ENCODE measurements around the gene HNF1B.

HNF1B gene

DNA sequence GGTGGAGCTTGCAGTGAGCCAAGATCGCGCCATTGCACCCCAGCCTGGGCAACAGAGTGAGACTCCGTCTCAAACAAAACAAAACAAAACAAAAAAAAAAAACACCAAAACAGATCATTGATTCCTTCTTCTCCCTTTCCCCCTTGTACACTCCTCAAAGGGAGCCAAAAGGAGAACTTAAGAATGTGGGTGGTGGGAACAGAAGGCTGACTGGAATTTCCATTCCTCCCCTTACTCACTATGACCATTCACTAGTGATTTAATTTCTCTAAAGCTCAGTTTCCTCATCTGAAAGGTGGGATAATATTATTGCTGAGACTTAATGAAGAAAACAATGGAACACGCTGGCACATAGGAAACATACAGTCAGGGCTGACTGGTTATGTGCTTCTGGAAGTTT is 17.1 kb upstream of the HNF1B start:
- no peak for DNase-seq (ENCODE audit: low read depth in 2 of 2)

DNA sequence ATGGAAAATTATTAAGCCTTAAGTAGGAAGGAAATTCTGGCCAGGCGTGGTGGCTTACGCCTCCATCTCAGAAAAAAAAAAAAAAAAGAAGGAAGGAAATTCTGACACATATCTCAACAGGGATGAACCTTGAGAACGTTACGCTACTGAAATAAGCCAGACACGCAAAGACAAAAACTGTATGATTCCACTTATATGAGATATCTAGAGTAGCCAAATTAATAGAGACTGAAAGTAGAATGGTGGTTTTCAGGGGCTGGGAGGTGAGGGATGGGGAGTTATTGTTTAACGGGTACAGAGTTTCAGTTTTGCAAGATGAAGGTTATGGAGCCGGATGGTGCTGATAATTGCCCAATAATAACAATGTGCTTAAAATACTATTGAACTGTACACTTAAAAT is 16.2 kb upstream of the HNF1B start:
- DNase-seq (ENCODE audit: low read depth in 2 of 2) = no peak

DNA sequence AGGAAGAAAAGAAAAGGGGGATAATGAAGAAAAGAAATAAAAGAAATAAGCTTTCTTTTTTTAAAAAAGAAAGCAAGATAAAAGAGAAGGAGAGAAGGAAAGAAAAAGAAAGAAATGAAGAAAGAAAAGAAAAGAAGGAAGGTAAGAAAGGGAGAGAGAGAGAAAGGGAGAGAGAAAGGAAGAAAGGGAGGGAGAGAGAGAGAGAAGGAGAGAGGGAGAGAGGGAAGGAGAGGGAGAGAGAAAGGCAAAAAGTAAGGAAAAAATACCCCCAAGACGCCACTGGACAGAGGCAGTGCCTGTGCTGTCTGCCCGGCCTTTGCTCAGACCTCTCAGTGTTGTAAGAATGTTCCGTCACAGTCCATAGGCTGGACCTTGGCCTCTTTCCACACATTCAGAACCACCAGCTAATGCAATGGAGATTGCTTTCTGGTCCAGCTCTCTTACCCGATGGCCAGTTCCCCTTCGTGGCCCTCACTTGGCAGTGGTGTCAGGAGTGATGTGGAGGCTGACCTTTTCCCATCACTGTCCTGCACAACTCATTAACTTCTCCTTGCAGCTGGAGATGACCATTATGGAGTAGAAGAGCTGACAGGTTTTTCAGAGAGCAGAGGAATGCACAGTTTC is 14.3 kb upstream of the HNF1B start:
- no peak for DNase-seq (ENCODE audit: low read depth in 2 of 2)

- no peak for DNase-seq (ENCODE audit: low read depth in 2 of 2)
Observed at GRCh38 chr17:37756051-37756450, 11.2 kb upstream of the HNF1B start.

- DNase-seq (ENCODE audit: low read depth in 2 of 2) = no peak
Observed at GRCh38 chr17:37755455-37755854, 10.6 kb upstream of the HNF1B start.

GRCh38 chr17:37754363-37754762 is 9.5 kb upstream of the HNF1B start:
- no peak for DNase-seq (ENCODE audit: low read depth in 2 of 2)

- DNase-seq (ENCODE audit: low read depth in 2 of 2) = no peak
Observed at GRCh38 chr17:37752482-37752881, 7.6 kb upstream of the HNF1B start.

DNA sequence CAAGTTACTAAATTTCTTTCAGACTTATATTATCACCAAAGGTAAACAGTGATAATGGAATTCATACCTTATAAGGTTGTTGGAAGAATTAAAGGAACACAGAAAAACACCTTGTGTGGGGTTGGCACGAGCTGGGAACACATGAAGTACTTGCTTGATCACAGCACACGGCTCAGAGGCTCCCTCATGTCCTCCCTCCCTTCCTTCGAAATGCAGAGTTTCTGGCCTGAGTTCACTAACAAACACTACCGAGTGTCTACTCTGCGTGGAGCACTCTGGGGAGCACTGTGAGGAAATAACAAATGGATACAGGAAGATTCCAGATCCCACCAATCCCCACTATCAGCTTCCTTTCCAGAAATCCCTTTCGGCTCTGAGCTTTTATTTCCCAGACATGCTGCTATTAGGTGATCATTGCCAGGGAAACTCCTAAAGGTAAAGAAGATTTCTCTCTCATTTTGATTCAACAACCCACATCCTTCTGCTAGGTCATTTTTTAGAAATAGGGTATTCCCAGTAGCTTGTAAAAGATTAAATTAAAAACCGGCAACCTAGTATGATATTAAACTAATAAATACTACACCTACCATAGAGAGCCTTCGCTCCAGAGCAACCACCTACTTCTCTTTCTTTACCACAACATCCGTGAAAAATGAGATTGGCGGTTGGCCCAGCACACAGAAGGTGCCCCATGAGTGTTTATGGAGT is 6.1 kb upstream of the HNF1B start:
- DNase-seq (ENCODE audit: low read depth in 2 of 2) = no peak

DNA sequence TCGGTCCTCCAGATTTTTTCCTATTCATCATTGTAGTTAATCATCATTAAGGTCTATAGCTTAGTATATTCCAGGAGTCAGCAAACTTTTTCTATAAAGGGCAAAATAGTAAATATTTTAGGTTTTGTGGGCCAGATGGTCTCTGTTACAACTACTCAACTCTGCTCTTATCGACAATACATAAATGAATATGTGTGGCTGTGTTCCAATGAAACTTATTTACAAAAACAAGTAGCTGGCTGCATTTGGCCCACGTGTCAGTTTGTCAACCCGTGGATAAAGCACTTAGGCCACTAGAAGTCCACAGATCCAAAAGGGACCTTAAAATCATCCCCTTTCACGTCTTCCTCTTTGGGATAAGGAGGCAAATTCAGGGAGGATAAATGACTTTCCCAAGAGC is 5.4 kb upstream of the HNF1B start:
- no peak for DNase-seq (ENCODE audit: low read depth in 2 of 2)

- DNase-seq (ENCODE audit: low read depth in 2 of 2) = no peak
Observed at GRCh38 chr17:37747222-37747621, 2.4 kb upstream of the HNF1B start.

- DNase-seq (ENCODE audit: low read depth in 2 of 2) = no peak
Observed at GRCh38 chr17:37746617-37747016, 1.8 kb upstream of the HNF1B start.

DNA sequence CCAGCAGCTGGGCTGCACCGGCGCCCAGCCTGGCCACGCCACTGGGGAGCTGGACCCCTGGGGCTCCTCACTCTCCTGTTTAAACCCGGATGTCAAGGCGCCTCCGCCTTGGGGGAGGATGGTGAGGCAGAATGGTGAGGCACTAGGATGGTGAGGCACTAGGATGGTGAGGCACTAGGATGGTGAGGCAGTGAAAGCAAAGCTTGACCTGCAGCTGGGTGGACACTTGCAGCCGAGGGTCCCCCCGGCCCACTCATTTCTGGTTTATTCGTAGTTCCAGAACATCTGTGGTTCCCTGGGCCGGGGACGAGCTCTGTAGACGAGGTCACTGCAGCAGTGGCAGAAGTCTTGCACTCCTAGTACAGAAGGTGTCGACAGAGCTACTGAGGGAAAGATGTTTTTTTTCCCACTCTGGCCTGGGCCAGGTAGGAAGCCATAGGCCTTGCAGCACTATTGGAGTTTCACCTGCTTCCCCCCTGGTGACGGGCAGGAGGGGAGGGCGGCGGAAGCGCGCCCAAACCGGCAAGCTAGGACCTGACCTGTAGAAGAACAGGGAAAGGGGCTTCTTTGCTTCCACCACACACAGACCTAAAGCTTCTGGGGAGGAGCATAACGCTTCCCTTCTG is 1.1 kb upstream of the HNF1B start:
- DNase-seq (ENCODE audit: low read depth in 2 of 2) = no peak

DNA sequence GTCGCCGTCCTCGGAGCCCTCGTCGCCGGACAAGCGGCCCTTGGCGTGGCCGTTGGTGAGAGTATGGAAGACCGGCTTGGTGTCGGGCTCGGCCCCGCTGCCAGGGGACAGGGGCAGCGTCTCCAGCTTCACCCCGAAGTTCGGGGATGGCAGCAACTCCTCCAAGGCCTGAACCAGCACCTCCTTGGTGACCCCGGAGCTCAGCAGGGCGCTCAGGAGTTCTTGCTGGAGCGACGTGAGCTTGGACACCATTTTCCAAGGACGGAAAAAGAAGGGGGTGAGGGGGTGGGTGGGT is 279 bp downstream of the HNF1B start:
- DNase-seq (ENCODE audit: low read depth in 2 of 2) = no peak

- no peak for DNase-seq (ENCODE audit: low read depth in 2 of 2)
Observed at GRCh38 chr17:37743875-37744632, 805 bp downstream of the HNF1B start.

- DNase-seq (ENCODE audit: low read depth in 2 of 2) = no peak
Observed at GRCh38 chr17:37743612-37743874, 1.3 kb downstream of the HNF1B start.

DNA sequence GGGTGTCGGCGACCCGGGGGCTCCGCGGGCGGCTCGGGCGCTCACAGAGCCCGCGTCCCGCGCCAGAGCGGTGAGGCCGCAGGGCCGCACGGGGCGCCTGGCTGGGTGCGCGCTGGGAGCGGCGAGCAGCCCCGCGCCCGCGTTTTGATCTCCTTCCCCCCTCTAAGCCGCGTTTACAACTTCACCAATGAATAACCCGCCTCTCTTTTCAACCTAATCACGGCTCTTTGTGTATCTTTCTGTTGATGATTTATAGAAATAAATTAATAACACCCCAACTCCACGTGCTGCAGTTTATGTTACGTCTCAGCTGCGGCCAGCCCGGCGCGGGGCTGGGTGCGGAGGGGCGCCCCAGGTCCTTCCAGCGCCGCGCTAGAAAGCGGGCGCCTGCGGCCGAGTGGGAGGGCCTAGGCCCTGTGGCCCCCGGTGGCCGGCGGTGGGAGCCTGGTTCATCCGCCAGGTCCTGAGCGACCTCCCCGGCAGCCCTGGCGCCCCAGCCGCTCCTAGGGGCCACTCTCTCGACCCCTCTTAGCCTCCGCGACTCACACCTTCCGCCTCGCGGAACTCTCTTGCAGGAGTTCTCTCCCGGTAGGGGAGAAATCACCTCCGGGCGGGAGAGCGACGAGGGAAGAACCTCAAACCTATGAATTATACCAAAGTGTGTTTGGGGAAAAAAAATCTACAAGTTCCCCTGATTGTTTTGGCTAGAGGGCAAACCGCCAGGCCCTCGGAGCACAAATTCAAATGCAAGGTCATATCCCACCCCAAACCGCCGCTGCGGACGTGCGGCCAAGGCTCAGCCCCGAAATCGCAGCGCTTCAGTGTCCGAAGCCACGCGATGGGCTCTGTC is 1.9 kb downstream of the HNF1B start:
- DNase-seq (ENCODE audit: low read depth in 2 of 2) = no peak

DNA sequence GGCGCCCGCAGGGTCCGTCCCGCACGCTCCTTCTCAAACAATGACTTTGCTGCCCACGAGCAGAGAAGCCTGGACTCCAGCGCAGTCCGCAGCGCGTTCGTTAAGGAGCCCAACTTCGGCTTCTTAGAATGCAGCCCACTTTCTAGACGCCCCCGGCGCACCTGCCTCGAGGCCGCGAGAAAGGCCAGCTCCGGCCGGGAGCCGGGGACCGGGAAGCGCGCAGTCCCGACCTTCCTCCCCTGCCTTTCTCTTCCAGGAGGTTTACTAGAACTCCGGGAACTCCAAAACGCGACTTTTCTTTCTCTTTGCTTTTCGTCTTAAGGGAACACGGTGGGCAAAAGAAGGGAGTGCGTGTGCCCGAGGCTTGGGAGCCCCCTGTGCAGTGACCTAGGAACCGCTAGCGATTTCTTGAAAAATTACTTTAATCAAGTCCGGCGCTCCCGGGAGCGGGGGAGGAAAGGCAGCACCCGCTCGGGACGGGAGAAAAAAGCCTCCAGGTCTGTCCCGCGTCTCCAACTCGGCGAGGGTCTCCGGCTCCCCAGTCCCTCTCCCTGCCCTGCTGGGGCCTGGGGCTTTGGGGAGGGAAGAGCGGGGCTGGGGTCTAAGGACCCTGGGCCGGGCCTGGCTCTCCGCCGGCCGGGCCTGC is 2.6 kb downstream of the HNF1B start:
- no peak for DNase-seq (ENCODE audit: low read depth in 2 of 2)

- no peak for DNase-seq (ENCODE audit: low read depth in 2 of 2)
Observed at GRCh38 chr17:37741341-37742115, 3.3 kb downstream of the HNF1B start.

GRCh38 chr17:37740915-37741314 is 3.9 kb downstream of the HNF1B start:
- no peak for DNase-seq (ENCODE audit: low read depth in 2 of 2)

DNA sequence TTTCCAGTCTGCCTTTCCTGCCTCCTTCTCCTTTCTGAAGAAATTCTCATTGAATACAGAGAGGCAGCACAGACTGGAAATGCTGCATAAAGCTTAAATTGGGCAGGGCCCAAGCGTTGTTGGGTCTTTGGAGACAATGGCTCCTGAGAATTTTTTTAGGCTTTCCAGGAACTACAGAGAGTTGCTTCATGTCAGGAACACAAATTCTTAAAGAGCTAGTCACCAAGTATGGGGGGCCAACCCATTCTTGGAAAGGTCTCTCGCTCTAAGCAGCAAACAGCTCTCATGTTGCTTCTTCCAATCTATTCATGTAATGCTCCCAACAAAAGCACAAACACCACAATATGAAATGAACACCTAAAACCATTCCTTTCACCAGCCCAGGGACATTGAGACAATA is 6.9 kb downstream of the HNF1B start:
- no peak for DNase-seq (ENCODE audit: low read depth in 2 of 2)

DNA sequence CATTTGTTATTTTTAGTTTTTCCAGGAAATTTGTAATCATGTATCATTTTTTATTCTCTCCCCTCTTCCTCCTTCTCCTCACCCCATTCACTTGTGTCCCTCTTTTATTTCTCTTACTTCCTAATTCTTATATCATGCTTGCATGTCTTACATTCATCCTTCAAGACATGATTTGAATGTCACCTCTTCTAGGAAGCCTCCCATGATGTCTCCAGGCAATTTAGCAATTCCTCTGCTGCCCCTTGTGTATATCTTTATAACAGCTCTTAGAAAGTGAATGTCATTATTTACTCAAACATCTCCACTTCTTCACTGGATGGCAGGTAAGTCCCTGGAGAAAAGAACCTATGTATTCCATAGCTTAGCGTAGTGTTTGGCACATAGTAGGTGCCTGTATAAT is 7.8 kb downstream of the HNF1B start:
- no peak for DNase-seq (ENCODE audit: low read depth in 2 of 2)

Data from activated CD8-positive, alpha-beta memory T cell treated with anti-CD3 and anti-CD28 coated beads for 4 hours (primary cell).